ENCODE measurements around the gene ANKRD23. TPM values are rescaled to one million over a fixed set of nuclear protein-coding genes. Genes with fewer than 3 reads are reported as not detected.
A peak's percentile ranks its signal among the peaks of the same experiment; 100 is the strongest.

The ANKRD23 gene
- total RNA-seq, 2 experiments from 2014 or later: 15.5 to 16.9 TPM

DNA sequence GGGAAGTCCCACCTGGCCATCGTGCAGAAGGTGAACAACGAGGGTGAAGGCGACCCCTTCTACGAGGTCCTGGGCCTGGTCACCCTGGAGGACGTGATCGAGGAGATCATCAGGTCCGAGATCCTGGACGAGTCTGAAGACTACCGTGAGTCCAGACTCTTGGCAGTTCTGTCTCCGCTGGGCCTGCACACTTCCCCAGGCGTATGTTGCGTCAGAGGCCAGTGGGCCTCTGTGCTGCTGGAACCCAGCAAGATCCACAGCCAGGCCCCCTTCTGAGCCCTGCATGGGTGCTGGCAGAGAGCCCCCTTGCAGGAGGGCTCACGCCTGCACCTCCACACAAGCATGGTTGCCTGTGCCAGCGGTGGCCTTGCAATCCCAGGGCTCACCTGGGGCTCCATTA lies 18.8 kb downstream of the ANKRD23 start:
- POLR2A ChIA-PET: interaction anchor here (1.2 kb wide), 1 partner anchor 9 kb away, joined by 4 read pairs; the partner anchor contains the start of gene CNNM3

DNA sequence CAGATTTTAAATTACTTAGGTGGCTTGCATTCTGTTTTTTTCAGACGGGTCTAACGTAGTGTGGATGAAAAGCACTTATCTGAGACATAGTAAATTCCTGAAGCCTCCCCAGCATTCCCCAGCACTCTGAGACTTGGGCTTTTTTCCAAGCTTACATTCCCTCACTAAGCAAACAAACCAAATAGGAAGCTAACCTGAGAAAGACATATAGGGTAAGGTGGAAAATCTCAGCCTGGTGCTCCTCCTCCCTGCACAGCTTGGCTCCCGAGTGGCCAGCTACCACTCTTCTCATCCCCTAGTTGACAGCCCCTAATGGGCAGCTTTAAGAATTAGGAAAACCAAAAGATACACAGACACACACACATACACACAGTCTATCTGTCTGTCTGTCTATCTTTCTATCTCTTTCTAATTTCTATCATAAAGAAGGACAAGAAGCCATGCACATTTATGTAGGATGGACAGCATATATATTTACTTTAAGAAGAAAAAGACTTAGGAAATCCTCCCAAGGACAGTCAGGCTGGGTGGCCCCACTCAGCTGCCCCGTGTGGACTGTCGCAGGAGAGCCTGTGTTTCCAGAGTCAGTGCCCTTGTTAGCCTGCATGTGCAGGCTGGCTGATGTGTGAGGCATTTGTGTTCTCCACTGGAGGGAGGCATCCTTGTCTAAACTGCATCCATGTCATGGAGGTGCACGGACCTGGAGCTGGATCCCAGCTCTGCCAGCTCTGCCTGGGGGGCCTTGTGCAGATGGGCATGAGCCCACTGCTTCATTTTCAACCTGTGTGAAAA lies 19.5 kb downstream of the ANKRD23 start:
- ChIA-PET CTCF (interaction anchor here (1.2 kb wide), 1 partner anchor 33 kb away, joined by 4 read pairs; the partner anchor contains the start of gene ANKRD39), POLR2A (interaction anchor here (0.8 to 1.2 kb wide), 3 partner anchors 8 to 138 kb away, joined by 3 to 6 read pairs (median 4); partner anchors contain the start of gene CNNM3)
- no peak for DNase-seq
- no peaks in the 10 kb centered on the region for H3K9me3 Mint-ChIP-seq
- no peak overlapping the region for H3K27ac Mint-ChIP-seq
- no peaks in the 10 kb centered on the region for H3K27me3 Mint-ChIP-seq
- H3K4me3 Mint-ChIP-seq: no peak overlapping the region
- peaks cover 25% of the 10 kb centered on the region for H3K4me1 Mint-ChIP-seq
- H3K36me3 Mint-ChIP-seq (ENCODE audit: low read depth): peaks cover 48% of the 10 kb centered on the region

More for the DNA sequence above, 18.8 kb downstream of the ANKRD23 start:
- Mint-ChIP-seq H3K4me3 (no peak overlapping the region), H3K4me1 (peaks cover 17% of the 10 kb centered on the region), H3K27ac (no peak overlapping the region), H3K27me3 (no peaks in the 10 kb centered on the region), H3K9me3 (no peaks in the 10 kb centered on the region), H3K36me3 (ENCODE audit: low read depth) (peaks cover 47% of the 10 kb centered on the region)
- no peak for DNase-seq
- CTCF ChIA-PET: interaction anchor here (1.2 kb wide), 1 partner anchor 33 kb away, joined by 4 read pairs; the partner anchor contains the start of gene ANKRD39

DNA sequence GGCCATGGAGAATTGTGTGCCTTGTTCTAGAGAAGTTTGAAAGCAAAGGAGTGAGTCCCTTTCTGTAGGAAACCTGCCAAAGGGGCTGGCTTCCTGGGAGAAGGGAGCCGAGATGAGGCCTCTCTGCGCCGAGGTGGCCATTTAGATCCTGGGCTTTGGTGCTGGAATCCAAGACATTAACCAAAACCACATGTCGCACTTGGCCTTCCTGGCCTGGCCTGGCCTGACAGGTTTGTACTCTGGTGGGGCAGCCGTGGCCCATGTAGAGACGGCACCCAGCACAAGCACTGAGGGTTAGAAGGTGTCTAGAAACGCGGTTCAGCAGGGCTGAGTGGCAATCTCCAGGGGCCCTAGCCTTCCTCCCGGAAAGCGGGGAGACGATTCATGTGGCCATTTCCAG lies 20.6 kb downstream of the ANKRD23 start:
- Mint-ChIP-seq H3K4me1 (peaks cover 36% of the 10 kb centered on the region), H3K36me3 (ENCODE audit: low read depth) (peaks cover 51% of the 10 kb centered on the region), H3K27me3 (no peaks in the 10 kb centered on the region), H3K9me3 (no peaks in the 10 kb centered on the region), H3K27ac (no peak overlapping the region), H3K4me3 (no peak overlapping the region)
- no peak for DNase-seq
- POLR2A ChIA-PET: interaction anchor here (1.1 kb wide), 1 partner anchor 16 kb away, joined by 3 read pairs; no protein-coding TSS in a partner anchor
- CTCF ChIA-PET: no interaction called here

DNA sequence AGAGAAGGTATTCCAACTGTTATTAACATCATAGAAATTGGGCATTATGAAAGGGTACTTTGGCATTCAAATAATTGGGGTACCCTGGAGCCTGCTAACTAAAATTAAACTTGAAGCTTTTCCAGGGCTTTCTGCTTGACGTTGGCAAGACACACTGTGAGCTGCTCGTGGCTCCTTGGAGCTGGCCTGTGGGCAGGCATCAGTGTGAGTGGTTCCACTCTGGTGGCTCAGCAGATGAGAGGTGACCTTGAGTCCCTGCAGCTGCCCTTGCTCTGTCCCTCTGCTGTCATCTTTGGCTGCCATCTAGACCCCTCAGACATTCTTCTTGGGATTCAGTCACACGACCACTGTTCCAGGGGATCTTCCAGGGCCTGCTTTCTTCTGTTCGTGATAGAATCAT lies 21.0 kb downstream of the ANKRD23 start:
- DNase-seq: no peak
- no peaks in the 10 kb centered on the region for H3K27me3 Mint-ChIP-seq
- ChIA-PET POLR2A (no interaction called here), CTCF (no interaction called here)
- no peak overlapping the region for H3K4me3 Mint-ChIP-seq
- H3K27ac Mint-ChIP-seq: no peak overlapping the region
- H3K9me3 Mint-ChIP-seq: no peaks in the 10 kb centered on the region
- H3K4me1 Mint-ChIP-seq: peaks cover 40% of the 10 kb centered on the region
- H3K36me3 Mint-ChIP-seq (ENCODE audit: low read depth): peaks cover 51% of the 10 kb centered on the region

DNA sequence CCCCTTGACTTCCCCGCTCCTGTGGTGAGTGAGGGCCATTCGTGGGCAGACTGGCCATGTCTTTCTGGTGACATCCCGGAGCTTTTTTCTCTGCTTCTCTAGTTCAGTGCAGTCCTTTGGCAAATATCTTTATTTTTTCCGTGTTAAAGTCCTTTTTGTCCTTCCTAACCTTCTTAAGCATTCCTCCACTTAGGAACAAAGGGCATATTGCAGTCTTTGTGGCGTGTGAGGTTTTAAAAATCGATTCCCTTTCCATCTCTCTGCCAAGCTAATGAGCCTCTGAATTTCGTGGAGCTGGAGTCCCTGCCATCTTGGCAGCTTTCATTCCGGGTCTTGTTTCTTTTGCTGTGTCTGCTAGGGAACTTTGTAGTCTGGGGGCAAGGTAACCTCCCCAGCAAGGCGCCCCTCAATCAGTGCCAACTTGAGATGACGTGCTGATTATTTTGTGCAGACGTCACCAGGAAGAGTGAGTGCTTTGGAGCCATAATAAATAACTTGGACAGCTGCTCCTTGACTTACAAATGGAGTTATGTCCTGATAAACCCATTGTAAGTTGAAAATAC lies 22.6 kb downstream of the ANKRD23 start:
- H3K4me3 Mint-ChIP-seq: no peak overlapping the region
- H3K4me1 Mint-ChIP-seq: peaks cover 48% of the 10 kb centered on the region
- no peaks in the 10 kb centered on the region for H3K27me3 Mint-ChIP-seq
- ChIA-PET CTCF (interaction anchor here (1.2 to 1.3 kb wide), 2 partner anchors 20 to 140 kb away, joined by 3 to 5 read pairs; no protein-coding TSS in a partner anchor), POLR2A (interaction anchor here (0.7 to 0.9 kb wide), 2 partner anchors 13 to 18 kb away, joined by 3 to 5 read pairs; no protein-coding TSS in a partner anchor)
- H3K36me3 Mint-ChIP-seq (ENCODE audit: low read depth): peaks cover 49% of the 10 kb centered on the region
- no peaks in the 10 kb centered on the region for H3K9me3 Mint-ChIP-seq
- H3K27ac Mint-ChIP-seq: no peak overlapping the region
- no peak for DNase-seq

DNA sequence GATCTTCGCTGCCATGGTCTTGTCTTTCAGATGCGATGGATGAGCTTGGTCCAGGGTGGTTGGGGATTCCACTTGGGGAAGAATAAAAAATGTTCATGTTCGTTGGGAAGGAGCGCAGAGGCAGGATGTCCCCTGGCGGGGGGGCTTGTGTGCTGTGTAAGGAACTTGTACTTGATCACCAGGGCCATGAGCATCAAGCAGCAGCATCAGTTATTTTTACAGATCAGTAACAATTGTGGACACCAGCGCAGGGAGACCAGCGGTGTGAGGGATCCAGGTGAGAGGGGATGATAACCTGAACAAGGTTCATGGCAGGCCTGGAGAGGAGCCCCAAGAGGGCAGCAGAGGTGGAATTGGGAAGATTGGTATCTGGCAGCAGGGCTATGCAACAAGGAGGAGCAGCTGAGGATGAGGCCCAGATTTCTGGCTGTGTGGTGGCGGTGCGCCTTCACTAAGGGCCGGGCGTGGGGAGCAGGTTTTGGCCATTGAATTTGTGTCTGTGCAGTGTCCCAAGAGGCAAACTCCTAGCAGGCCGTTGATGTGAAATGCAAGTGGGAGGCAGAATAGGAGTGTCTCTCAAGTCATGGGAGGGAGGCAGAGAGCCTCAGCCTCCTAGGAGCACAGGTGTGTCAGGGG lies 23.8 kb downstream of the ANKRD23 start:
- no peaks in the 10 kb centered on the region for H3K9me3 Mint-ChIP-seq
- POLR2A ChIA-PET: no interaction called here
- peaks cover 43% of the 10 kb centered on the region for H3K36me3 Mint-ChIP-seq (ENCODE audit: low read depth)
- no peak for DNase-seq
- H3K4me3 Mint-ChIP-seq: no peak overlapping the region
- H3K27ac Mint-ChIP-seq: no peak overlapping the region
- CTCF ChIA-PET: interaction anchor here (1.2 to 1.5 kb wide), 2 partner anchors 141 to 292 kb away, joined by 5 read pairs; no protein-coding TSS in a partner anchor
- H3K27me3 Mint-ChIP-seq: no peaks in the 10 kb centered on the region
- H3K4me1 Mint-ChIP-seq: peaks cover 54% of the 10 kb centered on the region

DNA sequence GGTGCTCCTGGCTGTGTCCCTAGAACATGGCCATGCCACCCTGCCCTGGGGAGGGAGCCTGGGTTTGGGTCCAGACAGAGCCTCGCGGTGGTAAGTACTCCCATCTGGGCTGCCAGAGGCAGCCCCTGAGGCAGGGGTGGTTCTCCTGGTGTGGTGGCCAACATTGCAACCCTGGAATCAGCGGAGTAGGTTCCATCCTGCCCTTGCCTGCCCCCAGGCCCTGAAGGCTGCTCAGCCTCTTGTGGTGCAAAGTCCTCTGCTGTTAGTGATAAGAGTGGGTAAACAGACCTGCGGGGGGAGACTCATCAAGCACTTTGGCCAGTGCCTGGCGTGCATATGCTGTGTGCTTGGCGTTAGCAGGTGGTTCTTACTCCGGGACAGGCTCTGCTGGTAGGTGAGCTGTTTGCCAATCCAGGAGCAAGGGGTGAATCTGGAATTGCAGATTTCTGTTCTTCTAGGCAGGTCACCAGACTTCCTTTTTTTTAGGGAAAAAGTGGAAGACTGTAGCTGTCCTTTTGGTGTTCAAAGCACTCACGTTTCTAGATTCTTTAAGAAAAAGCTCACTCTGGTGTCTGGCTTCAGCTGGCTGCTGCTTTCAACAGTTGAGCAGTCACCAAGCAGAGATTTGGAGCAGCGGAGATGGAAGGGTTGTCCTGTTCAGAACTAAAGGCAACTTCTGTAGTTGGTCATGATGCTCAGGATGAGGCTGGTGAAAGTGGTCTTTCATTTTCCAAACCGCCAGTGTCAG lies 24.5 kb downstream of the ANKRD23 start:
- Mint-ChIP-seq H3K36me3 (ENCODE audit: low read depth) (peaks cover 38% of the 10 kb centered on the region), H3K27me3 (no peaks in the 10 kb centered on the region), H3K4me1 (peaks cover 56% of the 10 kb centered on the region), H3K9me3 (no peaks in the 10 kb centered on the region), H3K4me3 (no peak overlapping the region), H3K27ac (no peak overlapping the region)
- CTCF ChIA-PET: interaction anchor here (1.5 to 4.9 kb wide), 2 partner anchors 38 to 293 kb away, joined by 5 to 32 read pairs; partner anchors contain the start of gene ANKRD39
- DNase-seq: no peak
- POLR2A ChIA-PET: interaction anchor here (2.0 kb wide), 1 partner anchor 7 kb away, joined by 4 read pairs; no protein-coding TSS in a partner anchor

DNA sequence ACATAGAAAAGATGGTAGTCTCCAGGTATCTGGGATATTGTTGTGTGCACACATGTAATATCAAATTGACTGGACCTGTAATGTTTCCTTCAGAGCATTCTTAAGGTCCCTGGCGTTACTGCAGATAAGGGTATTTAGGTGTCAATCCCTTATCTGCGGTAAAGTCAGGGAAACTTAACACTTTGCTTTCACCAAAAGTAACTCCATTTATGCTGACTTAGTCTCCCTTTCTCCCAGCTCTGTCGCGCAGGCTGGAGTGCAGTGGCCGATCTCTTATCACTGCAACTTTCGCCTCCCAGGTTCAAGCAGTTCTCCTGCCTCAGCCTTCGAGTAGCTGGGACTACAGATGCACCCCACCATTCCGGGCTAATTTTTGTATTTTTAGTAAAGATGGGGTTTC lies 25.9 kb downstream of the ANKRD23 start:
- Mint-ChIP-seq H3K9me3 (no peaks in the 10 kb centered on the region), H3K4me1 (peaks cover 60% of the 10 kb centered on the region), H3K36me3 (ENCODE audit: low read depth) (peaks cover 34% of the 10 kb centered on the region), H3K27me3 (no peaks in the 10 kb centered on the region), H3K27ac (no peak overlapping the region), H3K4me3 (peak overlapping the region; percentile 78)
- DNase-seq: no peak
- POLR2A ChIA-PET: interaction anchor here (1.0 to 2.9 kb wide), 4 partner anchors 8 to 40 kb away, joined by 3 to 21 read pairs (median 4); partner anchors contain the start of gene ANKRD39
- CTCF ChIA-PET: interaction anchor here (0.7 to 4.9 kb wide), 3 partner anchors 13 to 145 kb away, joined by 3 to 50 read pairs (median 32); partner anchors contain the start of gene ANKRD39

DNA sequence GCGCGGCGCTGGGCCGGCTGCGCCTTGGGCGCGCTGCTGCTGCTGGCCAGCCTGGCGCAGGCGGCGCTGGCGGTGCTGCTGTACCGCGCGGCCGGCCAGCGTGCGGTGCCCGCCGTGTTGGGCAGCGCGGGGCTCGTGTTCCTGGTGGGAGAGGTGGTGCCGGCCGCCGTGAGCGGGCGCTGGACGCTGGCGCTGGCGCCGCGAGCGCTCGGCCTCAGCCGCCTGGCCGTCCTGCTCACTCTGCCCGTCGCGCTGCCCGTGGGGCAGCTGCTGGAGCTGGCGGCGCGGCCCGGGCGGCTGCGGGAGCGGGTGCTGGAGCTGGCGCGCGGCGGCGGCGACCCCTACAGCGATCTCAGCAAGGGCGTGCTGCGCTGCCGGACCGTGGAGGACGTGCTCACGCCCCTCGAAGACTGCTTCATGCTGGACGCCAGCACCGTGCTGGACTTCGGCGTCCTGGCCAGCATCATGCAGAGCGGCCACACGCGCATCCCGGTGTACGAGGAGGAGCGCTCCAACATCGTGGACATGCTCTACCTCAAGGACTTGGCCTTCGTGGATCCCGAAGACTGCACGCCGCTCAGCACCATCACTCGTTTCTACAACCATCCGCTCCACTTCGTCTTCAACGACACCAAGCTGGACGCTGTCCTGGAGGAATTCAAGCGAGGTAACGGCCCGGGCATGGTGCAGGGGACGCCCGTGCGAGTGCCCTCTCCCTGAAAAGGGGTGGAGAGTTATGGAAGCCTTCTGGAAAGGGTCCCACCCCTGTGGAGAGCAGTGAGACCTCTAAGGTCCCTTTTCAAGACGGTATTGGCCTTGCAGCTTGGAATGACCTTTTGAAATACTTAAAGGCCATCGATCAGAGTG lies 26.8 kb downstream of the ANKRD23 start:
- POLR2A ChIA-PET: interaction anchor here (0.8 to 2.9 kb wide), 18 partner anchors 9 to 296 kb away, joined by 3 to 21 read pairs (median 4); partner anchors contain the start of genes ANKRD36, ANKRD39, CNNM4 and KANSL3

DNA sequence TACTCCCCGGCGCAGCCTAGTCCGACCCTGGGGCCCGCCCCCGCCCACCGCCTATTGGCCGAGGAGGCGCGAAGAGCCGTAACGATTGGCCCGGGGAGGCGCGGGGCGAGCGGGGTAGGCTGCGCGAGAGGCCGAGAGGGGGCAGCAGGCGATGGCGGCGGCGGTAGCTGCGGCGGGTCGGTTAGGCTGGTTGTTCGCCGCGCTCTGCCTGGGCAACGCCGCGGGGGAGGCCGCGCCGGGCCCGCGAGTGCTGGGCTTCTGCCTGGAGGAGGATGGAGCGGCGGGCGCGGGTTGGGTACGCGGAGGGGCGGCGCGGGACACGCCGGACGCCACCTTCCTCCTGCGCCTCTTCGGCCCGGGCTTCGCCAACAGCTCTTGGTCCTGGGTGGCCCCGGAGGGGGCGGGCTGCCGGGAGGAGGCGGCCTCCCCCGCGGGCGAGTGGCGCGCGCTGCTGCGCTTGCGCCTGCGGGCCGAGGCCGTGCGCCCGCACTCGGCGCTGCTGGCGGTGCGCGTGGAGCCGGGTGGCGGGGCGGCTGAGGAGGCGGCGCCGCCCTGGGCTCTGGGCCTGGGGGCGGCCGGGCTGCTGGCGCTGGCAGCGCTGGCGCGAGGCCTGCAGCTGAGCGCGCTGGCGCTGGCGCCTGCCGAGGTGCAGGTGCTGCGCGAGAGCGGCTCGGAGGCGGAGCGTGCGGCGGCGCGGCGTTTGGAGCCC lies 27.5 kb downstream of the ANKRD23 start, which contains the start of gene CNNM3:
CNNM3 (plus strand) TSS at position 142 of the 709 bp plus-strand sequence; CDS start at position 152, 10 bp downstream.
- DNase-seq: peak; percentile 97
- H3K4me3 Mint-ChIP-seq: peak within 1 kb of the TSS; percentile 91
- H3K9me3 Mint-ChIP-seq: no peaks in the 10 kb centered on the region
- ChIA-PET CTCF (interaction anchor here (0.6 to 4.9 kb wide), 15 partner anchors 11 to 477 kb away, joined by 3 to 50 read pairs (median 5); partner anchors contain the start of genes ANKRD36 and ANKRD39), POLR2A (interaction anchor here (0.6 to 2.9 kb wide), 22 partner anchors 8 to 615 kb away, joined by 3 to 21 read pairs (median 4); partner anchors contain the start of genes ANKRD36, ANKRD39, CNNM4 and KANSL3)
- H3K36me3 Mint-ChIP-seq (ENCODE audit: low read depth): peaks cover 39% of the 10 kb centered on the region
- peak within 1 kb of the TSS; percentile 72 for H3K27ac Mint-ChIP-seq
- H3K27me3 Mint-ChIP-seq: no peaks in the 10 kb centered on the region
- H3K4me1 Mint-ChIP-seq: peaks cover 59% of the 10 kb centered on the region

More for the DNA sequence above, 26.8 kb downstream of the ANKRD23 start:
- no peak for DNase-seq
- CTCF ChIA-PET: interaction anchor here (0.7 to 4.9 kb wide), 11 partner anchors 12 to 478 kb away, joined by 3 to 50 read pairs (median 5); partner anchors contain the start of genes ANKRD36 and ANKRD39
- Mint-ChIP-seq H3K27ac (peak overlapping the region; percentile 40), H3K27me3 (no peaks in the 10 kb centered on the region), H3K4me3 (peak overlapping the region; percentile 78), H3K4me1 (peaks cover 64% of the 10 kb centered on the region), H3K36me3 (ENCODE audit: low read depth) (peaks cover 39% of the 10 kb centered on the region), H3K9me3 (no peaks in the 10 kb centered on the region)

All from activated CD4-positive, alpha-beta memory T cell treated with anti-CD3 and anti-CD28 coated beads, Interleukin-2, amount 10 ng/mL, durations not matched to agents 7 days and 5 days (primary cell).